Osteocyte (in vitro differentiated cells): Measurements from ENCODE around the gene SPA17. TPM values are rescaled to one million over a fixed set of nuclear protein-coding genes. Genes with fewer than 3 reads are reported as not detected.

Experiments used
- DNase-seq: peaks from one replicate; pipeline ENCODE4 v3.0.0; 2021; ENCODE audit warnings: mixed read lengths; ENCODE audit not compliant: unreplicated experiment; ENCODE audit errors: extremely low spot score
- H3K27ac Mint-ChIP-seq: one replicate; pipeline ENCODE4 v1.8.0; 2021; ENCODE audit warnings: mild to moderate bottlenecking, mixed read lengths; ENCODE audit not compliant: unreplicated experiment
- H3K27me3 Mint-ChIP-seq: one replicate; pipeline ENCODE4 v1.8.0; 2021; ENCODE audit warnings: mixed read lengths; ENCODE audit not compliant: unreplicated experiment
- H3K36me3 Mint-ChIP-seq: one replicate; pipeline ENCODE4 v1.8.0; 2021; ENCODE audit warnings: mixed read lengths; ENCODE audit not compliant: unreplicated experiment
- H3K4me1 Mint-ChIP-seq: one replicate; pipeline ENCODE4 v1.8.0; 2021; ENCODE audit warnings: mixed read lengths; ENCODE audit not compliant: unreplicated experiment
- H3K4me3 Mint-ChIP-seq: one replicate; pipeline ENCODE4 v1.8.0; 2021; ENCODE audit warnings: mild to moderate bottlenecking, moderate library complexity, mixed read lengths; ENCODE audit not compliant: unreplicated experiment
- H3K9me3 Mint-ChIP-seq: one replicate; pipeline ENCODE4 v1.8.0; 2021; ENCODE audit warnings: mixed read lengths; ENCODE audit not compliant: unreplicated experiment
- total RNA-seq: library from RNA; stranded (reverse); gene quantifications from 2 replicates; pipeline ENCODE4 v1.2.1, GENCODE V29; 2021
- TF ChIP-seq, protein P1 (sequence below): fragments of 200-600 bp; sonication (generic); IDR thresholded peaks from 2 replicates; pipeline ENCODE4 v1.5.0; 2021; ENCODE audit warnings: antibody characterized with exemption, mild to moderate bottlenecking, moderate library complexity

The SPA17 gene
- total RNA-seq, 1 donor from 2014 or later = 3.7 TPM

DNA sequence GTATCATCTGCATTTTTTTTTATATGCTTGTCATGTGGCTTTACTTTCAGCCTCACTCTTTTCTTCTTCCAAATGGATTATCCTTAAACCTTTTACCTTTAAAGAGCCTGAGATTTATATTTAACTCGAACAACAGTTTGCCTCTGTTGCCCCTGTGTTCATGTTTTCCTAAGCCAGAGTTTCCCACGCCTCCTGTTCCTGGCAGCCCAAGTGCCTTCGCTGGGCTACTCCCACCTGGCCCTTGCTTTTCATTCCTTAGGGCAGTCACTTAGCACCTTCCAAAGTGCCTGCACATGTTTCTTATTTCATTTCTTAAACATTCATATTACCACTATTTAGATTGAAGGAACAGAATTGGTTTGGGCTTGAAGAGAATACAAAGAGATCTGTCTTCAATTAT lies 37.8 kb upstream of the SPA17 start:
- Mint-ChIP-seq H3K27me3 (no peaks in the 10 kb centered on the region), H3K9me3 (no peaks in the 10 kb centered on the region), H3K4me3 (no peak overlapping the region), H3K27ac (no peak overlapping the region), H3K4me1 (no peaks in the 10 kb centered on the region), H3K36me3 (peaks cover 40% of the 10 kb centered on the region)
- DNase-seq = no peak
- TF ChIP-seq, protein P1, sequence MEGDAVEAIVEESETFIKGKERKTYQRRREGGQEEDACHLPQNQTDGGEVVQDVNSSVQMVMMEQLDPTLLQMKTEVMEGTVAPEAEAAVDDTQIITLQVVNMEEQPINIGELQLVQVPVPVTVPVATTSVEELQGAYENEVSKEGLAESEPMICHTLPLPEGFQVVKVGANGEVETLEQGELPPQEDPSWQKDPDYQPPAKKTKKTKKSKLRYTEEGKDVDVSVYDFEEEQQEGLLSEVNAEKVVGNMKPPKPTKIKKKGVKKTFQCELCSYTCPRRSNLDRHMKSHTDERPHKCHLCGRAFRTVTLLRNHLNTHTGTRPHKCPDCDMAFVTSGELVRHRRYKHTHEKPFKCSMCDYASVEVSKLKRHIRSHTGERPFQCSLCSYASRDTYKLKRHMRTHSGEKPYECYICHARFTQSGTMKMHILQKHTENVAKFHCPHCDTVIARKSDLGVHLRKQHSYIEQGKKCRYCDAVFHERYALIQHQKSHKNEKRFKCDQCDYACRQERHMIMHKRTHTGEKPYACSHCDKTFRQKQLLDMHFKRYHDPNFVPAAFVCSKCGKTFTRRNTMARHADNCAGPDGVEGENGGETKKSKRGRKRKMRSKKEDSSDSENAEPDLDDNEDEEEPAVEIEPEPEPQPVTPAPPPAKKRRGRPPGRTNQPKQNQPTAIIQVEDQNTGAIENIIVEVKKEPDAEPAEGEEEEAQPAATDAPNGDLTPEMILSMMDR = no peak

DNA sequence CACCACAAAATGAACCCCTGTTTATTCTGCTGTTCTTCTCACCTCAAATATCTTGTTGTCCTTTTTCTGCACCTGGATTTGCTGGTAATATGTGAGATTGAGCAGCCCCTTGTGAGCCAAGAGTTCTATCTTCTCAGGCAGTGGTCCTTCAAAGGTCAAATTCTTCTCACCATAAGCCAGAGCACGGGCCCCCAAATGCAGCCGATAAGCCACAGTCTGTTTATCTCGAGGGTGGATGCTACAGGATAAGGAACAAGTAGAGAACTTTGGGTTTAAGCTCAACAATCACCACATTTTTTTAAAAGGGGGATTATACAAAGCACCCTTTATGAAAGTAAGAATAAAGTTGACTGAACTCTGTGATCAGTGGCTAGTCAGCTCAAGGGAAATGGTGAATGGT lies 35.2 kb upstream of the SPA17 start:
- Mint-ChIP-seq H3K27me3 (no peaks in the 10 kb centered on the region), H3K36me3 (peaks cover 20% of the 10 kb centered on the region), H3K9me3 (no peaks in the 10 kb centered on the region), H3K27ac (no peak overlapping the region), H3K4me1 (no peaks in the 10 kb centered on the region), H3K4me3 (no peak overlapping the region)
- TF ChIP-seq, protein P1 = no peak
- DNase-seq = no peak

DNA sequence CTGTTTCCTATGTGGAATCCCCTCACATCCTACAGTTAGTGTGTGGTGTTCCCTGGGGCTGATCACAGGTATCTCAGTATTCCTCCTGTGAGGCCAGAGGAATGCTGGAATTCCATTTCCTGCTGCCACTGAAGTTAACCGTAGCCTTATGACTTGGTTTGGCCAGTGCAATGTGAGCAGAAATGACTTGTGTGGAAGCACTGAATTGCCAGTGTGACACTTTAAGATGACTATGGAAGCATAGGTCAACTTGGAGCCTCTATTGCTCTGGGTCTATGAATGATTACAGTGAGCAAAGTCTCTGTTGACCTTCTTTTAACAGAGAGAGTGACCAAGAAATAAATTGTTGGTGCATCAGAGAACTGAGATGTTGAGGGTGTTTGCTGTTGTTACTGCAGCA lies 34.5 kb upstream of the SPA17 start:
- no peaks in the 10 kb centered on the region for H3K9me3 Mint-ChIP-seq
- no peak overlapping the region for H3K27ac Mint-ChIP-seq
- H3K4me3 Mint-ChIP-seq = no peak overlapping the region
- no peaks in the 10 kb centered on the region for H3K4me1 Mint-ChIP-seq
- no peak for DNase-seq
- no peaks in the 10 kb centered on the region for H3K27me3 Mint-ChIP-seq
- H3K36me3 Mint-ChIP-seq = peaks cover 15% of the 10 kb centered on the region
- TF ChIP-seq, protein P1 = no peak

DNA sequence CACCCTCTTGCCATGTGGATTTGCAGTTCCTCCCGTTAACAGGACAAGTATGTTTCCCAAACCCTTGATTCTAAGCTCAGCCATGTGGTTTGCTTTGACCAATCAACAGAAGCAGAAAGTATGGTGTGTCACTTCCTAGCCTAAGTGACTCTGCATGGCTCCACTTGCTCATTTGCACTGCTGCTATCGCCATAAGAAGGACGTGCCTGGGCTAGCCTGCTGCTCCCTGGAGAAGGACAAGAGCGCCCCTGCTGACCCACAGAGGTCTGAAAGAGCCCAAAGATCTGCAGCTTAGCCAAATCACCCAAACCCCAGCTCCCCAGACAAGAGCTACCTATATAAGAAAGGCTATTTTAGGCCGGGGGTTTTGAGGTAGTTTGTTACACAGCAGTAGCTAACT lies 33.0 kb upstream of the SPA17 start:
- peaks cover 4% of the 10 kb centered on the region for H3K4me1 Mint-ChIP-seq
- H3K36me3 Mint-ChIP-seq = peaks cover 9% of the 10 kb centered on the region
- no peak overlapping the region for H3K4me3 Mint-ChIP-seq
- DNase-seq = no peak
- TF ChIP-seq, protein P1 = no peak
- no peak overlapping the region for H3K27ac Mint-ChIP-seq
- H3K27me3 Mint-ChIP-seq = no peaks in the 10 kb centered on the region
- no peaks in the 10 kb centered on the region for H3K9me3 Mint-ChIP-seq

DNA sequence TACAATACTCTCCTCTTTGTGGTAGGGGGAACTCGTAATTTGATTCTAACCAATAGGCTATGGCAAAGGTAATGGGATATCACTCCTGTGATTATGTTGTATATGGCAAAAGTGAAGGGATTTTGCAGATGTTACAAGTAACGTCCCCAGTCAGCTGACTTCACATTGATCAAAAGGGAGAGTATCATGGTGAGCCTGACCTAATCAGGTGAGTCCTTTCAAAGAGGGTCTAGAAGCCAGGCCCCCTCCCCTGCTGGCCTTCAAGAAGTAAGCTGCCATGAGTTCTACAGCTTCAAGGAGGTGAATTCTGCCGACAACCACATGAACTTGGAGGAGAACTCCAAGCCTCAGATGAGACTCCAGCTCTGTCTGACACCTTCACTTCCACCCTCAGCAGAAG lies 31.1 kb upstream of the SPA17 start:
- Mint-ChIP-seq H3K27me3 (no peaks in the 10 kb centered on the region), H3K36me3 (peaks cover 3% of the 10 kb centered on the region), H3K9me3 (no peaks in the 10 kb centered on the region), H3K4me1 (peaks cover 4% of the 10 kb centered on the region), H3K27ac (no peak overlapping the region), H3K4me3 (no peak overlapping the region)
- DNase-seq = no peak
- TF ChIP-seq, protein P1 = no peak
